ENCODE results near the gene DDX51. TPM values are rescaled to one million over a fixed set of nuclear protein-coding genes. Genes with fewer than 3 reads are reported as not detected.

The DDX51 gene
- total and polyA plus RNA-seq, 2 of the 4 experiments (the other 2 are of a cell fraction), result 3.8 to 14.5 TPM

DNA sequence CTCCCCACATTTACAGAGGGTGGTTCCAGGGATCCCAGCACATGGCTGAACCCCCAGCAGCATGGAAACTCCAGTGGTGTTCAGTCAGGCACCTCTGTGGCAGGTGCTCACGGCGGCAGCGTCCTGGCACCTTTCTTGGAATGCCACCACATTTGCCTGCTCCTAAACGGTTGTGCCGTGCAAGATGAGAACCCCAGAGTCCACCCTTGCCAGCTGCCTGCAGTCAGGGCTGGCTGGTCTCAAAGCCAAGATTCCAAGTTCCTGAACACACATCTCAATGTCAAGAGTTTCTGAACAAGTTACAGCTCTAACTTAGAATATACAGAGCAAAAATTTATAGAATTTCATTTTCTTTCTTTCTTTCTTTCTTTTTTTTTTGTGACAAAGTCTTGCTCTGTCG, 38.7 kb downstream of the DDX51 start:
- H4K5ac ChIP-seq (ENCODE audit: low read depth, low read length), result no peak overlapping the region
- no peak overlapping the region for H3K14ac ChIP-seq (replicated peaks; ENCODE audit: low read depth, low read length)
- in situ Hi-C loops (cut with MboI; ENCODE audit: low sequenced_read_pairs), result no loop called here
- intact Hi-C loops (cut with micrococcal nuclease), result no loop called here
- H2AK5ac ChIP-seq (ENCODE audit: low read depth, low read length), result no peak overlapping the region
- H2BK15ac ChIP-seq (ENCODE audit: low read depth, low read length), result no peak overlapping the region
- 0 out of 2 replicates have a peak, but pooled peaks cover 3% of the 10 kb centered on the region for H3K9me1 ChIP-seq (ENCODE audit: insufficient read depth, low read length)
- H3K4me3 ChIP-seq (ENCODE audit: insufficient read depth, low read depth, low read length), result no peak overlapping the region
- no peak overlapping the region for H3K18ac ChIP-seq (ENCODE audit: low read depth, low read length)
- no TSS peak for BruUV-seq (replicated peaks)
- no peak overlapping the region for H3K9ac ChIP-seq (ENCODE audit: low read depth, low read length)
- no peak overlapping the region for H3K27ac ChIP-seq (ENCODE audit: insufficient read depth, low read length)
- no peak for ATAC-seq (ENCODE audit: low read depth)
- H2BK120ac ChIP-seq (ENCODE audit: low read depth, low read length), result no peak overlapping the region
- no peak for DNase-seq
- H4K91ac ChIP-seq (ENCODE audit: insufficient read depth, low read depth, low read length), result no peak overlapping the region
- TF ChIP-seq RFX5 (IDR thresholded peaks at IDR 0.05; ENCODE audit: low read depth, low read length) (no peak), SMC3 (IDR thresholded peaks at IDR 0.05; ENCODE audit: low read depth, low read length) (no peak), POLR2A (IDR thresholded peaks at IDR 0.05; ENCODE audit: low read depth, low read length) (no peak), RCOR1 (IDR thresholded peaks at IDR 0.05; ENCODE audit: insufficient replicate concordance, low read length) (no peak), FOS (IDR thresholded peaks at IDR 0.05; ENCODE audit: low read depth, low read length) (no peak), CHD1 (IDR thresholded peaks at IDR 0.05; ENCODE audit: low read depth, low read length) (no peak), MAZ (IDR thresholded peaks at IDR 0.05; ENCODE audit: borderline replicate concordance, low read depth, low read length) (no peak), MXI1 (IDR thresholded peaks at IDR 0.05; ENCODE audit: borderline replicate concordance, low read depth, low read length) (no peak), NFE2L2 (IDR thresholded peaks at IDR 0.05; ENCODE audit: low read depth, low read length) (no peak)
- TF ChIP-seq, protein P1, sequence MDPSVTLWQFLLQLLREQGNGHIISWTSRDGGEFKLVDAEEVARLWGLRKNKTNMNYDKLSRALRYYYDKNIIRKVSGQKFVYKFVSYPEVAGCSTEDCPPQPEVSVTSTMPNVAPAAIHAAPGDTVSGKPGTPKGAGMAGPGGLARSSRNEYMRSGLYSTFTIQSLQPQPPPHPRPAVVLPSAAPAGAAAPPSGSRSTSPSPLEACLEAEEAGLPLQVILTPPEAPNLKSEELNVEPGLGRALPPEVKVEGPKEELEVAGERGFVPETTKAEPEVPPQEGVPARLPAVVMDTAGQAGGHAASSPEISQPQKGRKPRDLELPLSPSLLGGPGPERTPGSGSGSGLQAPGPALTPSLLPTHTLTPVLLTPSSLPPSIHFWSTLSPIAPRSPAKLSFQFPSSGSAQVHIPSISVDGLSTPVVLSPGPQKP (IDR thresholded peaks at IDR 0.05; ENCODE audit: borderline replicate concordance, low read depth, low read length), result no peak
- TF ChIP-seq, protein P2, sequence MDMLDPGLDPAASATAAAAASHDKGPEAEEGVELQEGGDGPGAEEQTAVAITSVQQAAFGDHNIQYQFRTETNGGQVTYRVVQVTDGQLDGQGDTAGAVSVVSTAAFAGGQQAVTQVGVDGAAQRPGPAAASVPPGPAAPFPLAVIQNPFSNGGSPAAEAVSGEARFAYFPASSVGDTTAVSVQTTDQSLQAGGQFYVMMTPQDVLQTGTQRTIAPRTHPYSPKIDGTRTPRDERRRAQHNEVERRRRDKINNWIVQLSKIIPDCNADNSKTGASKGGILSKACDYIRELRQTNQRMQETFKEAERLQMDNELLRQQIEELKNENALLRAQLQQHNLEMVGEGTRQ (IDR thresholded peaks at IDR 0.05; ENCODE audit: low read depth, low read length), result no peak
- TF ChIP-seq, protein P3, sequence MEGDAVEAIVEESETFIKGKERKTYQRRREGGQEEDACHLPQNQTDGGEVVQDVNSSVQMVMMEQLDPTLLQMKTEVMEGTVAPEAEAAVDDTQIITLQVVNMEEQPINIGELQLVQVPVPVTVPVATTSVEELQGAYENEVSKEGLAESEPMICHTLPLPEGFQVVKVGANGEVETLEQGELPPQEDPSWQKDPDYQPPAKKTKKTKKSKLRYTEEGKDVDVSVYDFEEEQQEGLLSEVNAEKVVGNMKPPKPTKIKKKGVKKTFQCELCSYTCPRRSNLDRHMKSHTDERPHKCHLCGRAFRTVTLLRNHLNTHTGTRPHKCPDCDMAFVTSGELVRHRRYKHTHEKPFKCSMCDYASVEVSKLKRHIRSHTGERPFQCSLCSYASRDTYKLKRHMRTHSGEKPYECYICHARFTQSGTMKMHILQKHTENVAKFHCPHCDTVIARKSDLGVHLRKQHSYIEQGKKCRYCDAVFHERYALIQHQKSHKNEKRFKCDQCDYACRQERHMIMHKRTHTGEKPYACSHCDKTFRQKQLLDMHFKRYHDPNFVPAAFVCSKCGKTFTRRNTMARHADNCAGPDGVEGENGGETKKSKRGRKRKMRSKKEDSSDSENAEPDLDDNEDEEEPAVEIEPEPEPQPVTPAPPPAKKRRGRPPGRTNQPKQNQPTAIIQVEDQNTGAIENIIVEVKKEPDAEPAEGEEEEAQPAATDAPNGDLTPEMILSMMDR (conservative IDR thresholded peaks at IDR 0.05; ENCODE audit: low read depth, low read length), result no peak
- H2BK5ac ChIP-seq (ENCODE audit: low read depth, low read length, poor library complexity, severe bottlenecking), result no peak overlapping the region
- H3K79me1 ChIP-seq (ENCODE audit: low read depth in 1 of 2, low read length in 2 of 2), result peaks cover 4 to 5% of the 10 kb centered on the region in 2 experiments; a peak in 3 of 4 replicates
- H4K20me1 ChIP-seq (ENCODE audit: insufficient read depth, low read length), result no peaks in the 10 kb centered on the region; the same call in 1 of the 2 replicates
- H4K8ac ChIP-seq (ENCODE audit: low read depth in 2 of 2, low read length in 2 of 2), result no peak overlapping the region
- H3K56ac ChIP-seq (ENCODE audit: extremely low read depth, insufficient read depth, low read length), result no peak overlapping the region
- H2AFZ ChIP-seq (replicated peaks; ENCODE audit: low read length, poor library complexity), result no peak overlapping the region
- ChIA-PET CTCF (interaction anchor here (0.6 kb wide), 1 partner anchor 289 kb away, joined by 5 read pairs; no protein-coding TSS in a partner anchor), POLR2A (ENCODE audit: unreplicated experiment) (interaction anchor here (0.7 kb wide), 1 partner anchor 19 kb away, joined by 6 read pairs; no protein-coding TSS in a partner anchor)
- H2AK9ac ChIP-seq (replicated peaks; ENCODE audit: low read depth, low read length, poor library complexity), result no peak overlapping the region
- dilution Hi-C loops (cut with HindIII; ENCODE audit: low sequenced_read_pairs, unreplicated experiment), result no loop called here
- H2BK20ac ChIP-seq (ENCODE audit: low read depth, low read length), result no peak overlapping the region
- no peaks in the 10 kb centered on the region for H3K27me3 ChIP-seq (ENCODE audit: control insufficient read depth, insufficient read depth, low read length)
- no peaks in the 10 kb centered on the region for H3K9me3 ChIP-seq (ENCODE audit: control insufficient read depth, insufficient read depth, low read length)
- no peak overlapping the region for H3K4ac ChIP-seq (ENCODE audit: low read depth, low read length)
- WGBS, 2 experiments (ENCODE audit: extremely low coverage in 2 of 2, insufficient read length in 1 of 2), result 83% methylated on average over 2 of the region's 6 CpGs; no CpG with 5 or more reads in 1 of the 2 experiments
- no peak overlapping the region for H3K23ac ChIP-seq (ENCODE audit: low read depth, low read length)
- peaks cover 2% of the 10 kb centered on the region; the same call in 1 of the 2 replicates for H3K4me1 ChIP-seq (ENCODE audit: control insufficient read depth, insufficient read depth, low read length)
- H3K36me3 ChIP-seq (ENCODE audit: control insufficient read depth, insufficient read depth, low read length), result peaks cover 14% of the 10 kb centered on the region
- H3K4me2 ChIP-seq (ENCODE audit: low read depth, low read length), result no peak overlapping the region
